GM21529 (cell line): ENCODE results near the gene SDHD.

Experiments
- ATAC-seq: cut with Tn5 transposase; IDR thresholded peaks from one replicate; pipeline ENCODE4 v1.9.1; 2021; ENCODE audit not compliant: unreplicated experiment

Gene SDHD

GRCh38 chr11:112100462-112100861 lies 13.8 kb downstream of the SDHD start:
- ATAC-seq: no peak

DNA sequence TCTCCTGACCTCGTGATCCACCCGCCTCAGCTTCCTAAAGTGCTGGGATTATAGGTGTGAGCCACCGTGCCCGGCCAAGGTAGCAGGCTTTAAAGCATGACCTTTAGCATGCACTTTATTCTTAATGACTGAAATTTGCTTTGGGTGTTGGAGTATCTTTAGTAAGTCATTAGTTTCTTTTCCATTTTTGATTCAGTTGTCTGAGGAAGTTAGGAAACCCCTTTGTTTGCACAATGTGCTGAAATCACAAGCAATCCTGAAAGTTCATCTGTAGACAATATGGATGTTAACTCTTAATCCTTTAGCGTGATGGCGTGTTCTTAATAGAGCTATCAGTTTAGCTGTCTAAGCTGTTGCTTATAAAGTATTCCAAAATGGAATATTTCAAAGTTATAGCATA lies 16.8 kb downstream of the SDHD start:
- no peak for ATAC-seq

DNA sequence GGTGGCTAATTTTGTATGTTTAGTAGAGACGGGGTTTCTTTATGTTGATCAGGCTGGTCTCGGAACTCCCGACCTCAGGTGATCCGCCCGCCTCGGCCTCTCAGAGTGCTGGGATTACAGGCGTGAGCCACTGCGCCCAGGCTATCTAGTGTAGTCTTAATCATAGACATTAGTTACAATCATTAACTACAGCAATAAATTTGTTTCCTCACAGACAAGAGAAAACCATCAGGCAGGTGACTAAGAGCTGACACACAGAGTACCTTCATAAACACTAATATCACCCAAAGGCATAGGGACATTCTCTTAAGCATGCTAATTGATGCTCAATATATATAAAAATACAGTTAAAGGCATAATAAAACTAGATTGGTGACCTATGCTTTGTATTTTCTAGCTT lies 19.4 kb downstream of the SDHD start:
- ATAC-seq: no peak

DNA sequence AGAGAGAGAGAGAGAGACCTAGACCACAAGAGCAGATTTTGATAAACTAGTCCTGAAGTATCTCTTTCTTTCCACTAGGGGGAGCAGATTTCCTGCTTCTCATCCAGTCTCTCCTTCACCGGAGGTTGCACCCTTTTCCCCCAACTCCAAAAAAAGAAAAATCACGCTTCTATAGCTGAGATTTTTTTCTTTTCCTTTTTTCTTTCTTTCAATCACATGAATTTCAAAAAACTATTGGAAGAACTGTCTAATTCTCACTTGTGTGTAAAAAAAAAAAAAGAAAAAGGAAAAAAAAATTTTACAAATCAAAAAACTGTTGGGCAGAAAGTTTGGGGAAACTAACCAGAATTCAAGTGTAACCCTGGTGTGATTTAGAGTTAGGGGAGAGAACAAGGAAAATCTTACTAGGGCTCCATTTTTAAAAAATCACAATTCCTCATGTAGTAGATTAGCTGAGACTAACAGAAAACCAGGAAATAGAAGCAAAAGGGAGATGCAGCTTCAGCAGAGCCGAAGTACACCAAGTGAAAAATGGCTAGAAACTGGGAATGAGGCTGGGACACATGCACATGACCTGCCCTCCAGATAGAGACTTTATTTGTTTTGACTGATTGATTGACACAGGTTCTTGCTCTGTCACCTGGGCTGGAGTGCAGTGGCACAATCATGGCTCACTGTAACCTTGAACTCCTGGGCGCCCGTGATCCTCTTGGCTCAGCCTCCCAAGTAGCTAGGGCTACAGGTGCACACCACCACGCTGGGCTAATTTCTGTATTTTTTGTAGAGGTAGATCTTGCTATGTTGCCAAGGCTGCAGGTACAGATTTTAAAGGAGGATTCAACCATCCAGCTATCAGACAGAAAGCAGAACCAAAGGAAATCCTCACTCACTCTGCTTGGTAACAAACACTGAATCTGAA lies 27.1 kb downstream of the SDHD start:
- ATAC-seq: peak; percentile 70

GRCh38 chr11:112114460-112114859 lies 27.8 kb downstream of the SDHD start:
- no peak for ATAC-seq

- ATAC-seq: no peak
Measured at GRCh38 chr11:112115386-112115785, 28.7 kb downstream of the SDHD start.

DNA sequence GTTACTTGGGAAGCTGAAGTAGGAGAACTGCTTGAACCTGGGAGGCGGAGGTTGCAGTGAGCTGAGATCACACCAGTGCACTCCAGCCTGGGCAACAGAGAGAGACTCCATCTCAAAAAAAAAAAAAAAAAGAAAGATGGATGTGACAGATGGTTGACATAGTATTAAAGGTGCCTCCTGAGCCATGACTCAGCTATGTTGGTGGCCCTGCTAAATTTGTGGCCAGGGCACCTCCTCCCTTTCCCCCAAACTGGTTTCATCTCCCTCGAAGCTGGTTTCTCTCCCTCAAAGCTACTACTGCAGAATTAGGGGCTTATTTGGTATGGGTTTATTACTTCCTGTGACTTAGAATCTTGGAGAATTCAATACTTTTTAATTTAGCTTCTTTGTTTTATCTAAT lies 31.5 kb downstream of the SDHD start:
- no peak for ATAC-seq

DNA sequence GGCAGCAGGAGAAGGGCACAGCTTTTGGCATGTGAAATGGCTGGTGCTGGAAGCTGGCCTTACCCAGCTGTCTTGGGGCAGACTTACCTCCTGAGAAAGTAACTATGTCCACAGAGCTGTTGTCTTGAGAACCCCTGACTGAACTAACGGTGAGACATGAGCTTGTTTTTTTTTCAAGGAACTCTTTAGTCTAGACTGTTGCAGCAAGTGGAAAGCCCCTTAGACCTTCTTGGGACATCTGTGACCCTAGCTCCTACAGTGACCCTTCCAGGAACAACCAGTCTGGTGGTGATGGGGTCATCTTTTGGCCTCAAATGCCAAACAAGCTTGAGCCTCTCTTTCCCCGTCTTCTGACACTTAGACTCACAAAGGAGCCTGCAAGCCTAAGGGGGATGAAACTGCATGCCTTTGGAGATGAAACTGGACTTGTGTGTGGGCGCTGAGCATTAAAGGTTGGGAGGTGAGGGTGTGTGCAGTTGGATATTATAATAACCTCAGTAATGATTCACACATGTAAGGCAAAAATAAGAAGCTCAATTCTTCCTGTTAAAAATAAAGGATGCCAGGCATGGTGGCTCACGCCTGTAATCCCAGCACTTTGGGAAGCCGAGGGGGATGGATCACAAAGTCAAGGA lies 35.4 kb downstream of the SDHD start:
- no peak for ATAC-seq

- no peak for ATAC-seq
Measured at GRCh38 chr11:112123129-112123528, 36.5 kb downstream of the SDHD start.

DNA sequence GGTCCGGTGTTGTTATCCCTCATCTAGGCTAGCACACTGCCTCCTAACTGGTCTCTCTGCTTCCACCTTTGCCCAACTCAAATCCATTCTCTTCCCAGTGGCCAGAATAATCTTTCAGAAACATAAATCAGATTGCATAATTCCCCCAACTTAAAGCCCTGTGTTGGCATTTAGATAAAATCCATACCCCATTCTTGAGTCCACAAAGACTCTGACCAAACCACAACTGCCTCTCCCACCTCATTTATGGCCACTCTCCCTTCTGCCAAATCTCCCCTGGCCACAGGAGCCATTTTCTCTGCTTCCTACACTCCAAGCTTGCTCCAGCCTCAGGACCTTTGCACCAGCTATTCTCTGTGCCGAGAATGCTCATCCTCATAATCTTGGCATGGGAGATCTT lies 40.4 kb downstream of the SDHD start:
- ATAC-seq: no peak

GRCh38 chr11:112128483-112129121 lies 41.9 kb downstream of the SDHD start:
- no peak for ATAC-seq

DNA sequence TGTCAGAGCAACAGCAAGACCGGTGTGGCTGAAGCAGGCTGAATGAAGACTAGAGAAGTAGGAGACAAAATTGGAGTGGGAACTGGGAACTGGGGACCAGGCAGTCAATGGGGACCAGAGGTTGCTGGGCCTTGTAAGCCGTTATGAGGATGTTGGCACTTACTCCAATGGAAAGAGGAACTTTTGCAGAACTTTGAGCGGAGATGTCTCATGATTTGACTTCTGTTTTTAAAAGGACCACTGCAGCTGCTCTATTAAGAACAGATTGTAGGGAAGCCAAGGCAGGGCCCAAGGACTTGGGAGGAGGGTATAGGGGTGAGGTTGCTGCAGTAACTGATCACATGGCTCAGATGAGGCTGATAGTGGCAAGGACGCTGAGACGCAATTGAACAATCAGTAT lies 43.0 kb downstream of the SDHD start:
- no peak for ATAC-seq

DNA sequence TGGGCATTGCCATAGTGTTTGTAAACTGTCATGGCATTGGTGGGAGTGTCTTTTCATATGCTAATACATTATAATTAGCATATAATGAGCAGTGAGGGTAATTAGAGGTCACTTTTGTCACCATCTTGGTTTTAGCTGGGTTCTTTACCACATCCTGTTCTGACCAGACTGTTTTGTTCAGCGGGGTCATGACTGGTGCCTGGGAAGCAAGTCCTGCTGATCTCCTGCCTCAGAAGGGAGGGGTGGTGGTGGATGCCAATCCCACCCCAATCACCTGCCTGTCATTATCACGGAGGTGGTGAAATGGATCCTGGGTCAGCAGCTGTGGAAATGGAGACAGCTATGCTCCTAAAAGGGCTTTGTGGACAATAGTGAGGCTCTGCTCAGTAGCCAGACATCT lies 46.1 kb downstream of the SDHD start:
- no peak for ATAC-seq

DNA sequence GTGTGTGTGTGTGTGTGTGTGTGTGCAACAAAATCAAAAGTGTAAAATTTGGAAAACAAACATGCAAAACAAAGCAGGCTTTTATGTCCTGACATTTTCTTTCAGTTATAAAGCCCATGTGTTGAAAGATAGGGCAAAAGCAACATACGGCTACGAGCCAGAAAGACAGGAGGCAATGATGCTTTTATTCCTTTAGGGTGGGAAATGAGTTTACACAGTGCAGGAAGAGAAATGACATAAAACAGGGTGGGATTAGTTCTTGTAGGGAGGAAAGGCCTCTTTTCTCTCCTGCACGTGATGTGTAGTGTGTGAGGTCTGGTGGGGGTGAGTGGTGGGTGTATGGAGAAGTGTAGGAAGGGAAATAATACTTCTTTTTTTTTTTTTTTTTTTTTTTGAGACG lies 47.8 kb downstream of the SDHD start:
- no peak for ATAC-seq

DNA sequence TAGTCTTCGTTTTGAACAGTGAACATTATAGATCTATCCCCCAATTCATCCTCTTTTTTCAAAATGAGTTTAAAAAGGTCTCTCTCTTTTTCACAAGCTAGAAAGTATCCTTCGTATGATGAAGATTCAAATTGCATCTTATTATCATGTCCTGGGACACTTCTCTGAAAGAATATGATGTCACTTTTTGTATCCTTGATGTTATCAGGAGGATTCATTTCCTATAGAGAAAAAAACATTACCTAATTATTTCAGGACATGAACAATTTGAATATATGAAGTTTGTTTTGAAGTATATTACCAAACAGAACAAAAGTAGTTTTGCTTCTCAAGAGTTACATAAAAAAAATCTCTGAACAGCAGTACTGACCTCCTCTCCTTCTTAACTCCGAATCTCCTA lies 56.9 kb downstream of the SDHD start:
- no peak for ATAC-seq
